Adrenal gland (tissue), 5 donors: ENCODE measurements around the gene FAXDC2.

ENCODE experiments used
- CTCF ChIP-seq, 6 experiments: fragments of 450-650 bp in 4 of 6; fragments of 200-600 bp in 2 of 6; sonication (generic) in 1 of 6; IDR thresholded peaks; 1 replicate in 5 of 6; 2 replicates in 1 of 6; pipeline versions ENCODE4 v1.5.1 to v1.8.0; 2016 to 2021; ENCODE audit warnings: antibody characterized with exemption in 6 of 6, mild to moderate bottlenecking in 2 of 6, moderate library complexity in 1 of 6
- POLR2A ChIP-seq, 2 donors: fragments of 450-650 bp; IDR thresholded peaks; one replicate each; pipeline ENCODE4 v1.6.1; 2017; ENCODE audit warnings: antibody characterized with exemption in 2 of 2, mild to moderate bottlenecking in 2 of 2, moderate library complexity in 1 of 2
- donor health status: DM: no; HTN: no; CAD: no.

- TF ChIP-seq CTCF (IDR thresholded peaks at IDR 0.05): no peak
- no peak for TF ChIP-seq POLR2A (IDR thresholded peaks at IDR 0.05)
These were observed 47.8 kb upstream of the FAXDC2 start for GRCh38 chr5:154898210-154898609.
